Endothelial cell of umbilical vein (primary cell): ENCODE results near the gene PSMD9. TPM values are rescaled to one million over a fixed set of nuclear protein-coding genes. Genes with fewer than 3 reads are reported as not detected.

Experiments
- BruUV-seq: library from RNA; stranded (reverse); fragments of 400-500 nt; replicated peaks from 2 replicates; lab custom pipeline; 2021; lab: Mats Ljungman, UMichigan
- CTCF ChIA-PET: fragments of 300-600, 350-600 bp; sonication (Branson Sonifier 250); formaldehyde crosslinking; loops from one replicate; lab custom pipeline; 2021; ENCODE audit warnings: antibody characterized with exemption, inconsistent platforms; lab: Charles Lee
- POLR2A ChIA-PET: fragments of 300-600, 350-600 bp; sonication (Branson Sonifier 250); formaldehyde crosslinking; loops from one replicate; lab custom pipeline; 2021; ENCODE audit warnings: antibody characterized with exemption, inconsistent platforms; lab: Charles Lee
- DNase-seq: peaks from one replicate; pipeline ENCODE4 v3.0.0-alpha.2; 2011; ENCODE audit warnings: low read depth, low spot score
- FAIRE-seq: peaks from 2 replicates; lab custom pipeline; 2011; peaks lifted over from hg19 to GRCh38; lab: Jason Lieb, UNC
- H2AFZ ChIP-seq: 2 replicates; pipeline ENCODE4 v1.6.0; 2012; ENCODE audit warnings: low read depth, low read length, control low read depth, inconsistent platforms
- H3K27ac ChIP-seq: 2 replicates; pipeline ENCODE4 v1.5.1; 2011; ENCODE audit warnings: low read depth, mild to moderate bottlenecking, control low read depth, low read length, moderate library complexity; ENCODE audit not compliant: insufficient read depth
- H3K27me3 ChIP-seq, 2 experiments: 2 replicates each; pipeline versions ENCODE4 v1.6.0 to v1.6.1; 2011; ENCODE audit warnings: low read length in 2 of 2, mixed read lengths in 1 of 2; ENCODE audit not compliant: control insufficient read depth in 2 of 2, insufficient read depth in 2 of 2
- H3K36me3 ChIP-seq, 2 experiments: 2 replicates in 1 of 2; 3 replicates in 1 of 2; pipeline ENCODE4 v1.5.1; 2011; ENCODE audit warnings: low read length in 2 of 2, mild to moderate bottlenecking in 1 of 2, moderate library complexity in 1 of 2; ENCODE audit not compliant: control insufficient read depth in 2 of 2, insufficient read depth in 2 of 2; ENCODE audit errors: extremely low read depth in 1 of 2
- H3K4me1 ChIP-seq: 3 replicates; pipeline ENCODE4 v1.5.1; 2011; ENCODE audit warnings: mild to moderate bottlenecking, low read length; ENCODE audit not compliant: control insufficient read depth, insufficient read depth; ENCODE audit errors: extremely low read depth
- H3K4me2 ChIP-seq: 2 replicates; pipeline ENCODE4 v1.6.1; 2011; ENCODE audit warnings: low read length, control low read depth, mixed read lengths; ENCODE audit not compliant: insufficient read depth
- H3K4me3 ChIP-seq, 3 experiments: fragments of 200-600 bp in 1 of 3; sonication (generic), shearing (Covaris generic) in 1 of 3; replicated peaks in 1 of 3; 2 replicates each; pipeline ENCODE4 v1.5.1; 2011 to 2016; ENCODE audit warnings: control low read depth in 3 of 3, low read length in 3 of 3, mild to moderate bottlenecking in 2 of 3, inconsistent platforms in 1 of 3, low read depth in 1 of 3, moderate library complexity in 1 of 3; ENCODE audit not compliant: insufficient read depth in 1 of 3
- H3K79me2 ChIP-seq: 2 replicates; pipeline ENCODE4 v1.6.0; 2012; ENCODE audit warnings: low read length, inconsistent platforms; ENCODE audit not compliant: control insufficient read depth, insufficient read depth
- H3K9ac ChIP-seq: replicated peaks from 2 replicates; pipeline ENCODE3; 2011; ENCODE audit warnings: low read length, control low read depth; ENCODE audit not compliant: insufficient read depth; ENCODE audit errors: extremely low read depth
- H3K9me1 ChIP-seq: replicated peaks from 3 replicates; pipeline ENCODE4 v1.6.0; 2011; ENCODE audit warnings: mild to moderate bottlenecking, low read length; ENCODE audit not compliant: control insufficient read depth, insufficient read depth; ENCODE audit errors: extremely low read depth
- H3K9me3 ChIP-seq: replicated peaks from 2 replicates; pipeline ENCODE4 v1.5.1; 2012; ENCODE audit warnings: low read length, inconsistent platforms; ENCODE audit not compliant: control insufficient read depth, insufficient read depth
- H4K20me1 ChIP-seq: replicated peaks from 2 replicates; pipeline ENCODE3; 2011; ENCODE audit warnings: mild to moderate bottlenecking, low read length; ENCODE audit not compliant: control insufficient read depth, insufficient read depth; ENCODE audit errors: extremely low read depth
- CTCF ChIP-seq, 2 donors: IDR thresholded peaks; 1 replicate in 1 of 2; 2 replicates in 1 of 2; pipeline ENCODE4 v1.5.1; 2011; ENCODE audit warnings: low read length in 2 of 2, mild to moderate bottlenecking in 2 of 2, moderate library complexity in 2 of 2, control low read depth in 1 of 2, inconsistent platforms in 1 of 2, low read depth in 1 of 2; ENCODE audit not compliant: insufficient read depth in 1 of 2; ENCODE audit errors: extremely low read depth in 1 of 2
- EZH2 ChIP-seq: IDR thresholded peaks from 2 replicates; pipeline ENCODE4 v1.6.1; 2012; ENCODE audit warnings: borderline replicate concordance, low read depth, mild to moderate bottlenecking, moderate library complexity, low read length, inconsistent platforms; ENCODE audit not compliant: severe bottlenecking
- FOS ChIP-seq: IDR thresholded peaks from 2 replicates; pipeline ENCODE4 v1.6.1; 2011; ENCODE audit warnings: mild to moderate bottlenecking, low read length, moderate library complexity, borderline replicate concordance; ENCODE audit not compliant: insufficient read depth
- GATA2 ChIP-seq: IDR thresholded peaks from 2 replicates; pipeline ENCODE4 v1.7.0; 2011; ENCODE audit warnings: low read depth, mild to moderate bottlenecking, moderate library complexity, mixed read lengths, low read length; ENCODE audit not compliant: insufficient read length, insufficient read depth
- JUN ChIP-seq: IDR thresholded peaks from 2 replicates; pipeline ENCODE4 v1.6.1; 2011; ENCODE audit warnings: borderline replicate concordance, low read depth; ENCODE audit not compliant: insufficient read length, insufficient read depth
- MYC ChIP-seq: IDR thresholded peaks from one replicate; pipeline ENCODE4 v1.6.1; 2011; ENCODE audit warnings: mild to moderate bottlenecking, low read depth, low read length
- POLR2A ChIP-seq: IDR thresholded peaks from 2 replicates; pipeline ENCODE4 v1.6.1; 2012; ENCODE audit warnings: low read depth, mild to moderate bottlenecking, control low read depth, low read length
- POLR2AphosphoS5 ChIP-seq: IDR thresholded peaks from 2 replicates; pipeline ENCODE4 v1.6.1; 2012; ENCODE audit warnings: low read depth, mild to moderate bottlenecking, control low read depth, low read length, moderate library complexity; ENCODE audit not compliant: insufficient read depth
- dilution Hi-C: fragments of 300-500 bp; cut with MboI; formaldehyde crosslinking; loops from one replicate; pipeline ENCODE4 v1.15.0; 2019; ENCODE audit warnings: low sequenced_read_pairs; ENCODE audit not compliant: extremely low pct_ligation_motif_present
- intact Hi-C: fragments of 100-400 bp; cut with micrococcal nuclease; formaldehyde crosslinking; loops from one replicate; pipeline ENCODE4 v1.10.0; 2022
- polyA plus RNA-seq, 4 experiments: library from polyadenylated mRNA; depleted of rRNA in 3 of 4; stranded (reverse) in 3 of 4; unstranded in 1 of 4; fragments of >200 nt; gene quantifications; 2 replicates each; pipeline versions ENCODE4 v1.2.1 to v1.2.3, GENCODE V29; 2011 to 2012; ENCODE audit warnings: missing spikeins in 1 of 4
- total RNA-seq: library from RNA; stranded (reverse); gene quantifications from 2 replicates; pipeline ENCODE4 v1.2.3, GENCODE V29; 2021
- TF ChIP-seq, protein P1 (sequence below): IDR thresholded peaks from 2 replicates; pipeline ENCODE4 v1.6.1; 2011; ENCODE audit not compliant: insufficient read depth, insufficient read length

PSMD9 gene
- total and polyA plus RNA-seq, 2 donors (not counting 3 experiments of a cell fraction or from before 2014, with no cell fraction given), result 69.2 to 118 TPM

DNA sequence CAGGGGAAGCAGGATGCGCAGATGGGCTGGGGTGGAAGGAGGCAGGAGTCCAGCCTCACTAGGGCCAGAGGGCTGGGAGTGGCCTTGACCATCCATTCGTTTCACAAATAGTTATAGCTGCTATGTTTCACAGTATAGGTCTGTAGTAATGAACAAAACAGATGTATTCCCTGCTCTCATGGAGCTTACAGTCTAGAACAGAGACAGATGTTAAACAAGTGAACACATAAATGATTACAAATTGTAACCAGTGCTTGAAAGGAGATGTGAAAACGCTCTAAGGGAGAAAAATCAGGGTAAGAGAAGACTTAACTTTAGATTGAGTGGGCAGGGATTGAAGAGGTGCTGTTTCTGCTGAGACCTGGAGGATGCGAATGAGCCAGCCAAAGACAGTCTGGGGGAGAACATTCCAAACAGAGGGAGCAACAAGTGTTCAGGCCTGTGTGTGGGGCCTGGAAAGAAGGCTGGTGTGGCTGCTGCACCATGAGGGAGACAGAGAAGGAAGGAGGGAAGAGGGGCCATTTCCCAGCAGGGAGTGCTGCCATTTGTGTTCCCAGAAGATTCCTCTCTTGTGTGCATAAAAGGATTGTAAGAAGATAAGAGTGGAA lies 44.4 kb downstream of the PSMD9 start:
- no peaks in the 10 kb centered on the region for H3K9me1 ChIP-seq
- H3K4me3 ChIP-seq, result no peak overlapping the region
- intact Hi-C loops, result no loop called here
- dilution Hi-C loops, result no loop called here
- H3K9me3 ChIP-seq, result no peaks in the 10 kb centered on the region
- H3K79me2 ChIP-seq, result no peaks in the 10 kb centered on the region
- ChIA-PET CTCF (interaction anchor here (1.2 kb wide), 1 partner anchor 88 kb away, joined by 3 read pairs; the partner anchor contains the start of gene BCL7A), POLR2A (no interaction called here)
- no peak overlapping the region for H2AFZ ChIP-seq
- no peak overlapping the region for H3K4me2 ChIP-seq
- no peak for DNase-seq
- peaks cover 3% of the 10 kb centered on the region for H3K4me1 ChIP-seq
- no peaks in the 10 kb centered on the region for H3K36me3 ChIP-seq
- H3K9ac ChIP-seq, result no peak overlapping the region
- TF ChIP-seq POLR2AphosphoS5 (no peak), JUN (no peak), GATA2 (no peak), MYC (no peak), FOS (no peak), POLR2A (no peak), CTCF (IDR thresholded peaks at IDR 0.05; ENCODE audit: extremely low read depth in 1 of 2, insufficient read depth in 1 of 2, low read depth in 1 of 2, low read length in 2 of 2) (no peak), EZH2 (no peak)
- TF ChIP-seq, protein P1, sequence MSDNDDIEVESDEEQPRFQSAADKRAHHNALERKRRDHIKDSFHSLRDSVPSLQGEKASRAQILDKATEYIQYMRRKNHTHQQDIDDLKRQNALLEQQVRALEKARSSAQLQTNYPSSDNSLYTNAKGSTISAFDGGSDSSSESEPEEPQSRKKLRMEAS, result no peak
- H3K27ac ChIP-seq, result no peak overlapping the region
- no peak for FAIRE-seq
- no peaks in the 10 kb centered on the region for H4K20me1 ChIP-seq
- H3K27me3 ChIP-seq, result no peaks in the 10 kb centered on the region
- no TSS peak for BruUV-seq
